Measurements from ENCODE around the gene TEX12.

The TEX12 gene

GRCh38 chr11:112129656-112130055 lies 37.5 kb upstream of the TEX12 start:
- no peak overlapping the region for H3K4me3 ChIP-seq (ENCODE audit: low read length)
- DNase-seq, result no peak
- H3K27ac ChIP-seq (ENCODE audit: low read length), result no peak overlapping the region
- H3K9ac ChIP-seq (ENCODE audit: low read length), result no peak overlapping the region
- no peaks in the 10 kb centered on the region for H3K9me3 ChIP-seq (replicated peaks; ENCODE audit: insufficient read depth, low read length)
- peaks cover 23% of the 10 kb centered on the region for H3K4me1 ChIP-seq (ENCODE audit: low read length)
- no peaks in the 10 kb centered on the region for H4K20me1 ChIP-seq (ENCODE audit: insufficient read depth, low read length)
- no peaks in the 10 kb centered on the region for H3K9me2 ChIP-seq (replicated peaks; ENCODE audit: insufficient read depth, low read length)
- H3K79me2 ChIP-seq (ENCODE audit: low read length), result no peaks in the 10 kb centered on the region
- H3K4me2 ChIP-seq (ENCODE audit: low read depth, low read length), result no peak overlapping the region
- H3K36me3 ChIP-seq (replicated peaks; ENCODE audit: insufficient read depth, low read length), result no peaks in the 10 kb centered on the region
- H3F3A ChIP-seq (ENCODE audit: insufficient read depth, low read length), result peaks cover 19% of the 10 kb centered on the region; the same call in 1 of the 2 replicates
- no peaks in the 10 kb centered on the region for H3K27me3 ChIP-seq (replicated peaks; ENCODE audit: insufficient read depth, low read length)
- no peak overlapping the region for H2AFZ ChIP-seq (ENCODE audit: low read length)
- TF ChIP-seq EZH2phosphoT487 (IDR thresholded peaks at IDR 0.05; ENCODE audit: low read length) (no peak), CTCF (IDR thresholded peaks at IDR 0.05; ENCODE audit: low read length) (no peak), EZH2 (optimal IDR thresholded peaks at IDR 0.05; ENCODE audit: low read depth, low read length) (no peak)

- Histone ChIP-seq H3K79me2 (ENCODE audit: low read length) (no peaks in the 10 kb centered on the region), H3K27ac (ENCODE audit: low read length) (peak overlapping the region; percentile 75; the same call in 1 of the 2 replicates), H3K9me3 (replicated peaks; ENCODE audit: insufficient read depth, low read length) (no peaks in the 10 kb centered on the region), H3K4me1 (ENCODE audit: low read length) (peaks cover 23% of the 10 kb centered on the region), H3K36me3 (replicated peaks; ENCODE audit: insufficient read depth, low read length) (no peaks in the 10 kb centered on the region), H3F3A (ENCODE audit: insufficient read depth, low read length) (peaks cover 19% of the 10 kb centered on the region; the same call in 1 of the 2 replicates), H3K9me2 (replicated peaks; ENCODE audit: insufficient read depth, low read length) (no peaks in the 10 kb centered on the region), H2AFZ (ENCODE audit: low read length) (no peak overlapping the region), H4K20me1 (ENCODE audit: insufficient read depth, low read length) (no peaks in the 10 kb centered on the region), H3K4me3 (ENCODE audit: low read length) (no peak overlapping the region), H3K27me3 (replicated peaks; ENCODE audit: insufficient read depth, low read length) (no peaks in the 10 kb centered on the region), H3K9ac (ENCODE audit: low read length) (no peak overlapping the region), H3K4me2 (ENCODE audit: low read depth, low read length) (peak overlapping the region; percentile 21; the same call in 1 of the 2 replicates)
- no peak for TF ChIP-seq CTCF (IDR thresholded peaks at IDR 0.05; ENCODE audit: low read length)
- peak; percentile 79 for DNase-seq
Measured at GRCh38 chr11:112132737-112133136, 34.4 kb upstream of the TEX12 start.

GRCh38 chr11:112134473-112134872 lies 32.7 kb upstream of the TEX12 start:
- H3K27me3 ChIP-seq (replicated peaks; ENCODE audit: insufficient read depth, low read length), result no peaks in the 10 kb centered on the region
- no peak overlapping the region for H3K4me2 ChIP-seq (ENCODE audit: low read depth, low read length)
- no peaks in the 10 kb centered on the region for H3K79me2 ChIP-seq (ENCODE audit: low read length)
- no peak overlapping the region for H3K9ac ChIP-seq (ENCODE audit: low read length)
- peaks cover 23% of the 10 kb centered on the region for H3K4me1 ChIP-seq (ENCODE audit: low read length)
- DNase-seq, result no peak
- H3K36me3 ChIP-seq (replicated peaks; ENCODE audit: insufficient read depth, low read length), result no peaks in the 10 kb centered on the region
- no peak overlapping the region for H3K4me3 ChIP-seq (ENCODE audit: low read length)
- no peaks in the 10 kb centered on the region for H3K9me2 ChIP-seq (replicated peaks; ENCODE audit: insufficient read depth, low read length)
- H4K20me1 ChIP-seq (ENCODE audit: insufficient read depth, low read length), result no peaks in the 10 kb centered on the region
- H2AFZ ChIP-seq (ENCODE audit: low read length), result no peak overlapping the region
- no peak for TF ChIP-seq EZH2phosphoT487 (IDR thresholded peaks at IDR 0.05; ENCODE audit: low read length)
- TF ChIP-seq EZH2 (optimal IDR thresholded peaks at IDR 0.05; ENCODE audit: low read depth, low read length), result no peak
- no peak for TF ChIP-seq CTCF (IDR thresholded peaks at IDR 0.05; ENCODE audit: low read length)
- no peak overlapping the region for H3K27ac ChIP-seq (ENCODE audit: low read length)
- no peaks in the 10 kb centered on the region for H3K9me3 ChIP-seq (replicated peaks; ENCODE audit: insufficient read depth, low read length)
- peaks cover 19% of the 10 kb centered on the region; the same call in 1 of the 2 replicates for H3F3A ChIP-seq (ENCODE audit: insufficient read depth, low read length)

Data from MM.1S (cell line).